ENCODE measurements around the gene UBXN7.
"Not testable (repeated sequence)": the region's sequence is repeated elsewhere in the genome, so short reads cannot be mapped to it uniquely, and the experiment has no call there.

The UBXN7 gene

DNA sequence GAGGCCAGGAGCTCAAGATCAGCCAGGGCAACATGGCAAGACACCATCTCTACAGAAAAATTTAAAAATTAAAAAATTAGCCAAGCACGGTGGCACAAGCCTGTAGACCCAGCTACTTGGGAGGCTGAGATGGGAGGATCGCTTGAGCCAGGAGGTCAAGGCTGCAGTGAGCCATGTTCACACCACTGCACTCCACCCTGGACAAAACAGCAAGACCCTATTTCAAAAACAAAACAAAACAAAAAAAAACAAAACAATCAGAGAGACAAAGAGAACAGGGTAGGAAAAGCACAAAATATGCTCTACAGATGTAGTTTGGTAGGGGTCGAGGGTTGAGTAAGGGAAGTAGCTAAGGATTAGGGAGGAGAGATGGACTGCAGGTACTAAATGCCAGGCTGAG is 117.6 kb downstream of the UBXN7 start:
- DNase-seq: no peak

DNA sequence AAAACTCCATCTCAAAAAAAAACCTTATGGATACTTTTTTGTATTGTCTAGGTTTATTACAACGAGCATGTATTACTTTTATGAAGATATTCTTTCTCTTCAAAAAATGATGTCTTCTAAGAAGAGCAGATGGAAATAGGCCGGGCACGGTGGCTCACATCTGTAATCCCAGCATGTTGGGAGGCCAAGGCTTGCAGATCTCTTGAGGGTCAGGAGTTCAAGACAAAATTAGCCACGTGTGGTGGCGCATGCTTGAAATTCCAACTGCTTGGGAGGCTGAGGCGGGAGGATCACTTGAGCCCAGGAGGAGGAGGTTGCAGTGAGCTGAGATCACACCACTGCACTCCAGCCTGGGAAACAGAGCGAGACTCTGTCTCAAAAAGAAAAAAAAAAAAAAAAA is 118.1 kb downstream of the UBXN7 start:
- DNase-seq: not testable (repeated sequence)

DNA sequence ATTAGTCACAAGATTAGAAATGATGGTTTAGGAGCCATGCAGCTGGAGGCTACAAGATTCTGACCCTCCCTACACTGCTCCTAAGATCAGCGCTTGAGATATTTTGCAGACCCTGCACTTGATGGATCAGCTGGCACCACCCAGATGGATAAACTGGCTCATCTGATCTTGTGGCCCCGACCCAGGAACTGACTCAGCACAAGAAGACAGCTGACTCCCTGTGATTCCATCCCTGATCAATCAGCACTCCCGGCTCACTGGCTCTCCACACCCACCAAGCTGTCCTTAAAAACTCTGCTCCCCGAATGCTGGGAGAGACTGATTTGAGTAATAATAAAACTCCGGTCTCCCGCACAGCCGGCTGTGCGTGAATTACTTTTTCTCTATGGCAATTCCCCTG is 129.3 kb downstream of the UBXN7 start:
- not testable (repeated sequence) for DNase-seq

DNA sequence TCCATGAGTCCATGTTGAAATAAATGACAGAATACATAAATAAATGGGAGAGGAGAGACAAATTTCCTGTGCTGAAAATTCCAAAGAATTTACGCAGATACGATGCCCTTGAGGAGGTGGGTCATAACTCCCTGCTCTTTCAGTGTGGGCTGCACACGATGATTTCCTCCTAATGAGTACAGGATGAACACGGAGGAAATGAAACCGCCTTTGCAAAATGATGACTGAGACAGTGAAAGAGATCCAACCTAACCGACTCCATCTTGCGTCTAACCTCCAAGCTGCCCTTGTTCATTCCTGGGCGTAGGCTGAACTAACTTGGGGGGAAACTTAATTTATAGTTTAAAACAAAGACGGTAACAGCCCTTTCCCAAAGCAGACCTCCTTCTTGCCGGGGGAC is 129.7 kb downstream of the UBXN7 start:
- not testable (repeated sequence) for DNase-seq

DNA sequence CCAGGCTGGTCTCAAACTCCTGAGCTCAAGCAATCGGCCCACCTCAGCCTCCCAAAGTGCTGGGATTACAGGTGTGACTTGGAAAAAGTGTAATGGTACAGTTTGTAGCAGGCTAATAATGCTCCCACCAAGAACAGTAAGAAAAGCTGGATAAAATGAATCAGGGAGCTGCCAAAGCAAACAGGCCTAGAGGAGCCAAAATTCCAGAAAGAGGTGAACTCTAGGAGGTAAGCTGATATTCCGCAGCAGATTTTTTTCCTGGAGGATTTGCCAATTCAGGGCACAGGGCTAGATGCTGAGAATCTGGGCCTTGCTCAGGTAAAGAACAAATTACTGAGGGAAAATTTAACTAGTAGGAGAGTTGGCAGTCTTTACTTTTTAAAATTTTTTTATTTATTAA is 133.7 kb downstream of the UBXN7 start:
- no peak for DNase-seq

Data from bone marrow (tissue), 2 donors.